GM23338 (cell line): Measurements from ENCODE around the gene OR6V1. TPM values are rescaled to one million over a fixed set of nuclear protein-coding genes. Genes with fewer than 3 reads are reported as not detected.

ENCODE experiments used
- ATAC-seq: fragments of 200-7000 bp; cut with Tn5 transposase; 3 replicates; pipeline ENCODE4 v1.9.1; 2020
- DNase-seq: peaks from one replicate; pipeline ENCODE4 v3.0.0-alpha.2; 2015; ENCODE audit warnings: low spot score
- H2AFZ ChIP-seq: fragments of 200-600 bp; sonication (generic); 2 replicates; pipeline ENCODE4 v1.8.0; 2016; ENCODE audit warnings: antibody characterized with exemption, mild to moderate bottlenecking, moderate library complexity
- H3F3A ChIP-seq: fragments of 200-600 bp; sonication (generic); replicated peaks from 2 replicates; pipeline ENCODE4 v1.8.0; 2017; ENCODE audit warnings: antibody characterized with exemption, mixed run types, low read depth
- H3K27ac ChIP-seq: fragments of 200-600 bp; sonication (generic); 2 replicates; pipeline ENCODE4 v1.6.1; 2016; ENCODE audit warnings: low read depth
- H3K27me3 ChIP-seq: fragments of 200-600 bp; sonication (generic); 2 replicates; pipeline ENCODE4 v1.8.0; 2016; ENCODE audit warnings: mild to moderate bottlenecking, mixed run types, moderate library complexity; ENCODE audit not compliant: insufficient read depth
- H3K36me3 ChIP-seq: fragments of 200-600 bp; sonication (generic); 2 replicates; pipeline ENCODE4 v1.8.0; 2016; ENCODE audit warnings: mild to moderate bottlenecking; ENCODE audit not compliant: insufficient read depth
- H3K4me1 ChIP-seq: fragments of 200-600 bp; sonication (generic); 2 replicates; pipeline ENCODE4 v1.8.0; 2016; ENCODE audit warnings: mild to moderate bottlenecking, moderate library complexity; ENCODE audit not compliant: insufficient read depth
- H3K4me2 ChIP-seq: fragments of 200-600 bp; sonication (generic); 2 replicates; pipeline ENCODE4 v1.7.1; 2017; ENCODE audit warnings: mixed run types
- H3K4me3 ChIP-seq: fragments of 200-600 bp; sonication (generic); 2 replicates; pipeline ENCODE4 v1.6.1; 2016; ENCODE audit warnings: mixed run types
- H3K79me2 ChIP-seq: fragments of 200-600 bp; sonication (generic); replicated peaks from 2 replicates; pipeline ENCODE4 v1.8.0; 2017; ENCODE audit warnings: mild to moderate bottlenecking; ENCODE audit not compliant: insufficient read depth
- H3K9me2 ChIP-seq: fragments of 200-600 bp; sonication (generic); 2 replicates; pipeline ENCODE4 v1.8.0; 2017; ENCODE audit not compliant: insufficient read depth
- H4K20me1 ChIP-seq: fragments of 200-600 bp; sonication (generic); replicated peaks from 2 replicates; pipeline ENCODE4 v1.8.0; 2017; ENCODE audit warnings: mild to moderate bottlenecking; ENCODE audit not compliant: insufficient read depth
- H3K27ac Mint-ChIP-seq: 2 replicates; pipeline ENCODE4 v1.8.0; 2020; ENCODE audit warnings: inconsistent platforms, mild to moderate bottlenecking, moderate library complexity, mixed read lengths
- H3K27me3 Mint-ChIP-seq: 3 replicates; pipeline ENCODE4 v1.8.0; 2022; ENCODE audit warnings: low read depth, mild to moderate bottlenecking, moderate library complexity, mixed read lengths, inconsistent platforms; ENCODE audit not compliant: insufficient read depth, poor library complexity
- H3K36me3 Mint-ChIP-seq: 3 replicates; pipeline ENCODE4 v1.8.0; 2021; ENCODE audit warnings: low read depth, mild to moderate bottlenecking, inconsistent platforms, moderate library complexity, mixed read lengths
- H3K4me1 Mint-ChIP-seq: 3 replicates; pipeline ENCODE4 v1.8.0; 2020; ENCODE audit warnings: mild to moderate bottlenecking, inconsistent platforms, mixed read lengths
- H3K4me3 Mint-ChIP-seq: 3 replicates; pipeline ENCODE4 v1.8.0; 2021; ENCODE audit warnings: moderate library complexity, mild to moderate bottlenecking, inconsistent platforms, mixed read lengths
- H3K9me3 Mint-ChIP-seq: 3 replicates; pipeline ENCODE4 v1.8.0; 2020; ENCODE audit warnings: moderate library complexity, mild to moderate bottlenecking, inconsistent platforms, mixed read lengths
- CREB1 ChIP-seq: fragments of 250-450 bp; sonication (Bioruptor Pico); IDR thresholded peaks from 2 replicates; pipeline ENCODE4 v1.5.0; 2020; ENCODE audit warnings: low read depth, mild to moderate bottlenecking, moderate library complexity
- EZH2 ChIP-seq: fragments of 200-600 bp; sonication (generic); IDR thresholded peaks from one replicate; pipeline ENCODE4 v1.8.0; 2017; ENCODE audit warnings: antibody characterized with exemption, mild to moderate bottlenecking, low read depth; ENCODE audit not compliant: unreplicated experiment
- EZH2phosphoT487 ChIP-seq: fragments of 200-600 bp; sonication (generic); IDR thresholded peaks from one replicate; pipeline ENCODE4 v1.8.1; 2018; ENCODE audit warnings: antibody characterized with exemption; ENCODE audit not compliant: unreplicated experiment
- JUNB ChIP-seq: IDR thresholded peaks from one replicate; pipeline ENCODE4 v1.6.1; 2016; ENCODE audit warnings: antibody characterized with exemption; ENCODE audit not compliant: unreplicated experiment
- NANOG ChIP-seq: IDR thresholded peaks from 2 replicates; pipeline ENCODE4 v1.6.1; 2016; ENCODE audit warnings: antibody characterized with exemption, borderline replicate concordance
- POLR2AphosphoS5 ChIP-seq: IDR thresholded peaks from 2 replicates; pipeline ENCODE4 v1.6.1; 2016; ENCODE audit warnings: antibody characterized with exemption, low read depth
- REST ChIP-seq: IDR thresholded peaks from one replicate; pipeline ENCODE4 v1.6.1; 2018; ENCODE audit warnings: antibody characterized with exemption; ENCODE audit not compliant: unreplicated experiment
- ZNF114 ChIP-seq: fragments of 250-450 bp; sonication (Bioruptor Pico); IDR thresholded peaks from 2 replicates; pipeline ENCODE4 v1.5.0; 2020; ENCODE audit warnings: mild to moderate bottlenecking, moderate library complexity
- ZNF331 ChIP-seq: fragments of 250-450 bp; sonication (Bioruptor Pico); IDR thresholded peaks from 2 replicates; pipeline ENCODE4 v1.5.0; 2020; ENCODE audit warnings: low read depth, mild to moderate bottlenecking, moderate library complexity
- polyA plus RNA-seq: library from polyadenylated mRNA; unstranded; fragments of >200 nt; fragmentation: Nextera tagmentation; extraction: Ambion mirVana; gene quantifications from 2 replicates; pipeline ENCODE4 v1.2.1, GENCODE V29; 2016
- total RNA-seq: library from RNA; depleted of rRNA; stranded (reverse); fragments of >200 nt; shearing (Covaris generic); gene quantifications from 2 replicates; pipeline ENCODE4 v1.2.3, GENCODE V29; 2014
- TF ChIP-seq, protein P1 (sequence below), 2 experiments: fragments of 200-600 bp in 1 of 2; sonication (generic) in 1 of 2; conservative IDR thresholded peaks; 2 replicates each; pipeline versions ENCODE4 v1.5.1 to v1.6.1; 2016 to 2017; ENCODE audit warnings: antibody characterized with exemption in 2 of 2, low read depth in 2 of 2, mild to moderate bottlenecking in 2 of 2, moderate library complexity in 1 of 2
- TF ChIP-seq, protein P2 (sequence below): IDR thresholded peaks from 2 replicates; pipeline ENCODE4 v1.6.1; 2016; ENCODE audit warnings: antibody characterized with exemption

The OR6V1 gene
- total and polyA plus RNA-seq, 2 experiments from 2014 or later = not detected

GRCh38 chr7:143047326-143047725, 4.8 kb upstream of the OR6V1 start (continued):
- TF ChIP-seq EZH2 (no peak), NANOG (no peak), POLR2AphosphoS5 (no peak), ZNF114 (CRISPR knock-in tag) (no peak), CREB1 (CRISPR knock-in tag) (no peak), REST (no peak), JUNB (no peak)
- TF ChIP-seq, protein P1, sequence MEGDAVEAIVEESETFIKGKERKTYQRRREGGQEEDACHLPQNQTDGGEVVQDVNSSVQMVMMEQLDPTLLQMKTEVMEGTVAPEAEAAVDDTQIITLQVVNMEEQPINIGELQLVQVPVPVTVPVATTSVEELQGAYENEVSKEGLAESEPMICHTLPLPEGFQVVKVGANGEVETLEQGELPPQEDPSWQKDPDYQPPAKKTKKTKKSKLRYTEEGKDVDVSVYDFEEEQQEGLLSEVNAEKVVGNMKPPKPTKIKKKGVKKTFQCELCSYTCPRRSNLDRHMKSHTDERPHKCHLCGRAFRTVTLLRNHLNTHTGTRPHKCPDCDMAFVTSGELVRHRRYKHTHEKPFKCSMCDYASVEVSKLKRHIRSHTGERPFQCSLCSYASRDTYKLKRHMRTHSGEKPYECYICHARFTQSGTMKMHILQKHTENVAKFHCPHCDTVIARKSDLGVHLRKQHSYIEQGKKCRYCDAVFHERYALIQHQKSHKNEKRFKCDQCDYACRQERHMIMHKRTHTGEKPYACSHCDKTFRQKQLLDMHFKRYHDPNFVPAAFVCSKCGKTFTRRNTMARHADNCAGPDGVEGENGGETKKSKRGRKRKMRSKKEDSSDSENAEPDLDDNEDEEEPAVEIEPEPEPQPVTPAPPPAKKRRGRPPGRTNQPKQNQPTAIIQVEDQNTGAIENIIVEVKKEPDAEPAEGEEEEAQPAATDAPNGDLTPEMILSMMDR (conservative IDR thresholded peaks at IDR 0.05; ENCODE audit: low read depth in 2 of 2) = no peak
- TF ChIP-seq, protein P2, sequence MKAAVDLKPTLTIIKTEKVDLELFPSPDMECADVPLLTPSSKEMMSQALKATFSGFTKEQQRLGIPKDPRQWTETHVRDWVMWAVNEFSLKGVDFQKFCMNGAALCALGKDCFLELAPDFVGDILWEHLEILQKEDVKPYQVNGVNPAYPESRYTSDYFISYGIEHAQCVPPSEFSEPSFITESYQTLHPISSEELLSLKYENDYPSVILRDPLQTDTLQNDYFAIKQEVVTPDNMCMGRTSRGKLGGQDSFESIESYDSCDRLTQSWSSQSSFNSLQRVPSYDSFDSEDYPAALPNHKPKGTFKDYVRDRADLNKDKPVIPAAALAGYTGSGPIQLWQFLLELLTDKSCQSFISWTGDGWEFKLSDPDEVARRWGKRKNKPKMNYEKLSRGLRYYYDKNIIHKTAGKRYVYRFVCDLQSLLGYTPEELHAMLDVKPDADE = no peak

- Histone ChIP-seq H3K4me3 (no peak overlapping the region), H3K27ac (no peak overlapping the region), H2AFZ (no peak overlapping the region), H3K79me2 (no peaks in the 10 kb centered on the region), H3K36me3 (no peaks in the 10 kb centered on the region), H3K27me3 (no peaks in the 10 kb centered on the region), H3K4me2 (no peak overlapping the region), H3F3A (no peaks in the 10 kb centered on the region), H3K4me1 (no peaks in the 10 kb centered on the region), H3K9me2 (no peaks in the 10 kb centered on the region), H4K20me1 (no peaks in the 10 kb centered on the region)
- Mint-ChIP-seq H3K27me3 (peaks cover 4% of the 10 kb centered on the region), H3K4me1 (no peaks in the 10 kb centered on the region), H3K9me3 (no peaks in the 10 kb centered on the region), H3K27ac (no peak overlapping the region), H3K36me3 (no peaks in the 10 kb centered on the region), H3K4me3 (no peak overlapping the region)
- ATAC-seq (no peak), DNase-seq (no peak)
- TF ChIP-seq NANOG (no peak), EZH2phosphoT487 (no peak), JUNB (no peak), ZNF331 (no peak), CREB1 (CRISPR knock-in tag) (no peak), REST (no peak), ZNF114 (CRISPR knock-in tag) (no peak)
- TF ChIP-seq, protein P2 = no peak
- TF ChIP-seq, protein P1 (conservative IDR thresholded peaks at IDR 0.05; ENCODE audit: low read depth in 2 of 2) = no peak
Measured at GRCh38 chr7:143048827-143049226, 3.3 kb upstream of the OR6V1 start.
